Activated T-cell treated with anti-CD3 and anti-CD28 coated beads, Interleukin-2, amount 50 U/mL, for 4 hours (primary cell): ENCODE measurements around the gene NELFE. TPM values are rescaled to one million over a fixed set of nuclear protein-coding genes. Genes with fewer than 3 reads are reported as not detected.
"Not testable (repeated sequence)": the region's sequence is repeated elsewhere in the genome, so short reads cannot be mapped to it uniquely, and the experiment has no call there.

Experiments
- ATAC-seq, 2 donors: fragments of 200-7000 bp; cut with Tn5 transposase; one replicate each; pipeline ENCODE4 v1.10.0; 2021
- DNase-seq: peaks from one replicate; pipeline ENCODE4 v3.0.0-alpha.2; 2020
- H3K27me3 Mint-ChIP-seq: one replicate; pipeline ENCODE4 v1.8.0; 2021; ENCODE audit warnings: low read depth, mixed read lengths
- H3K36me3 Mint-ChIP-seq: one replicate; pipeline ENCODE4 v1.8.0; 2022; ENCODE audit warnings: mixed read lengths; ENCODE audit not compliant: insufficient read depth
- H3K4me1 Mint-ChIP-seq: one replicate; pipeline ENCODE4 v1.8.0; 2021; ENCODE audit warnings: low read depth, mixed read lengths
- H3K4me3 Mint-ChIP-seq: one replicate; pipeline ENCODE4 v1.8.0; 2021; ENCODE audit warnings: mild to moderate bottlenecking, moderate library complexity, mixed read lengths
- H3K9me3 Mint-ChIP-seq: one replicate; pipeline ENCODE4 v1.8.0; 2021; ENCODE audit warnings: mixed read lengths
- total RNA-seq, 3 donors: library from RNA; stranded (reverse); gene quantifications; one replicate each; pipeline ENCODE4 v1.2.1, GENCODE V29; 2021

The NELFE gene
- total RNA-seq, 3 donors from 2014 or later, result 107 to 111 (median 109) TPM

DNA sequence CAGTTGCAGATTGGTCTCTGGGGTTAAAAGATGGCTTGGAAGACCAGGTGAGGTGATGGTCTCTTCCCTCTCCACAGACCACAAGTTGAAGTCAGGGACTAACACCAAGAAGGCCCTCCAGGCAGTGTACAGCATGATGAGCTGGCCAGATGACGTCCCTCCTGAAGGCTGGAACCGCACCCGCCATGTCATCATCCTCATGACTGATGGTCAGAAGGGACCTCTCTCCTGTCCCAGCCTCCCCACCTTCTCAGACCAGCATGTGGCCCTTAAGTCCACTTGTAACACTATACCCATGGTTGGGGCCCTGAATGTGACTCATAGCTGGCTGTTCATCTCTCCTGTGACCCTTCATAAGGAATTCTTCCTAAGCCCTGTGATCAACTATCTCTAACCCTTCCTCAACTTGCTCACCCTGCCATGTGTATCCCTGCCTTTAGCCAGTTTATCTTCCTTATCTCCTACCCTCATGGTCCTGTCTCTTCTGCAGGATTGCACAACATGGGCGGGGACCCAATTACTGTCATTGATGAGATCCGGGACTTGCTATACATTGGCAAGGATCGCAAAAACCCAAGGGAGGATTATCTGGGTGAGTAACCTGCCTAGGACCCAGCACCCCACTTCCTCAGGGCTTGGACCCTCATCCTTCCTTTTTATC lies 9.9 kb downstream of the NELFE start:
- H3K4me1 Mint-ChIP-seq, result peaks cover 5% of the 10 kb centered on the region
- H3K36me3 Mint-ChIP-seq, result peaks cover 13% of the 10 kb centered on the region
- ATAC-seq (no peak), DNase-seq (no peak)
- H3K9me3 Mint-ChIP-seq, result no peaks in the 10 kb centered on the region
- H3K4me3 Mint-ChIP-seq, result no peak overlapping the region
- peaks cover 11% of the 10 kb centered on the region for H3K27me3 Mint-ChIP-seq

- H3K4me3 Mint-ChIP-seq, result no peak overlapping the region
These were observed 10.5 kb downstream of the NELFE start for GRCh38 chr6:31948306-31948705.

DNA sequence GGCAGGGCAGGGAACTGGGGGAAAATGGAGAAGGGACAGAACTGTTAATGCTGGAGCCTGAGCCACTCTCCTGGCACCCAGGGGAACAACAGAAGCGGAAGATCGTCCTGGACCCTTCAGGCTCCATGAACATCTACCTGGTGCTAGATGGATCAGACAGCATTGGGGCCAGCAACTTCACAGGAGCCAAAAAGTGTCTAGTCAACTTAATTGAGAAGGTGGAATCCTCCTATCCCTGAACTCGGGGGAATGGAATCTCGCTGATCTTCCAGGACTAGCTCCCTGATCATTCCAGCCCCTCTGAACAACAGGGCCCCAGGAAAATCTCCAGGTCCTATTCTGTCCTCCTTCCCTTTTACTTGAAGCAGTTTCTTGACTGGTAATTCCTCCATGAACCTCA lies 10.9 kb downstream of the NELFE start:
- Mint-ChIP-seq H3K36me3 (peaks cover 3% of the 10 kb centered on the region), H3K27me3 (peaks cover 15% of the 10 kb centered on the region), H3K9me3 (no peaks in the 10 kb centered on the region), H3K4me3 (no peak overlapping the region), H3K4me1 (peaks cover 5% of the 10 kb centered on the region)
- DNase-seq (no peak), ATAC-seq (no peak)

More at GRCh38 chr6:31948306-31948705, 10.5 kb downstream of the NELFE start:
- ATAC-seq, result no peak
- peaks cover 5% of the 10 kb centered on the region for H3K4me1 Mint-ChIP-seq
- H3K9me3 Mint-ChIP-seq, result no peaks in the 10 kb centered on the region
- no peak for DNase-seq
- peaks cover 7% of the 10 kb centered on the region for H3K36me3 Mint-ChIP-seq
- peaks cover 14% of the 10 kb centered on the region for H3K27me3 Mint-ChIP-seq

GRCh38 chr6:31947070-31947675 lies 11.6 kb downstream of the NELFE start:
- H3K9me3 Mint-ChIP-seq, result no peaks in the 10 kb centered on the region
- H3K27me3 Mint-ChIP-seq, result peaks cover 22% of the 10 kb centered on the region
- DNase-seq (no peak), ATAC-seq (no peak)
- no peaks in the 10 kb centered on the region for H3K36me3 Mint-ChIP-seq
- H3K4me3 Mint-ChIP-seq, result no peak overlapping the region
- peaks cover 5% of the 10 kb centered on the region for H3K4me1 Mint-ChIP-seq

- Mint-ChIP-seq H3K27me3 (peaks cover 24% of the 10 kb centered on the region), H3K4me1 (peaks cover 5% of the 10 kb centered on the region), H3K9me3 (no peaks in the 10 kb centered on the region), H3K36me3 (no peaks in the 10 kb centered on the region), H3K4me3 (no peak overlapping the region)
- DNase-seq (no peak), ATAC-seq (no peak)
These were observed 12.3 kb downstream of the NELFE start for GRCh38 chr6:31946370-31946885.

DNA sequence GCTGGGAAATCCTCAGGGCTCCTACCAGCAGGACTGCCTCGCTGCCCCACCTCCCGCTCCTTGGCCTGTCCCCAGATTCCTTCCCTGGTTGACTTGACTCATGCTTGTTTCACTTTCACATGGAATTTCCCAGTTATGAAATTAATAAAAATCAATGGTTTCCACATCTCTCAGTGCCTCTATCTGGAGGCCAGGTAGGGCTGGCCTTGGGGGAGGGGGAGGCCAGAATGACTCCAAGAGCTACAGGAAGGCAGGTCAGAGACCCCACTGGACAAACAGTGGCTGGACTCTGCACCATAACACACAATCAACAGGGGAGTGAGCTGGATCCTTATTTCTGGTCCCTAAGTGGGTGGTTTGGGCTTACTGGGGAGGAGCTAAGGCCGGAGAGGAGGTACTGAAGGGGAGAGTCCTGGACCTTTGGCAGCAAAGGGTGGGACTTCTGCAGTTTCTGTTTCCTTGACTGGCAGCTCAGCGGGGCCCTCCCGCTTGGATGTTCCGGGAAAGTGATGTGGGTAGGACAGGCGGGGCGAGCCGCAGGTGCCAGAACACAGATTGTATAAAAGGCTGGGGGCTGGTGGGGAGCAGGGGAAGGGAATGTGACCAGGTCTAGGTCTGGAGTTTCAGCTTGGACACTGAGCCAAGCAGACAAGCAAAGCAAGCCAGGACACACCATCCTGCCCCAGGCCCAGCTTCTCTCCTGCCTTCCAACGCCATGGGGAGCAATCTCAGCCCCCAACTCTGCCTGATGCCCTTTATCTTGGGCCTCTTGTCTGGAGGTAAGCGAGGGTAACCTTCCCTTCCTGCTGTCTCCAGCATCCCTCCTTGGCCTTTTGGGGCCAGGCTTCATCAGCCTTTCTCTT lies 13.0 kb downstream of the NELFE start, which contains the start of gene CFB:
TSS of gene CFB (plus strand) at position 589 of the 863 bp plus-strand sequence. CDS start at position 716, 127 bp downstream.
- H3K4me1 Mint-ChIP-seq, result peaks cover 5% of the 10 kb centered on the region

DNA sequence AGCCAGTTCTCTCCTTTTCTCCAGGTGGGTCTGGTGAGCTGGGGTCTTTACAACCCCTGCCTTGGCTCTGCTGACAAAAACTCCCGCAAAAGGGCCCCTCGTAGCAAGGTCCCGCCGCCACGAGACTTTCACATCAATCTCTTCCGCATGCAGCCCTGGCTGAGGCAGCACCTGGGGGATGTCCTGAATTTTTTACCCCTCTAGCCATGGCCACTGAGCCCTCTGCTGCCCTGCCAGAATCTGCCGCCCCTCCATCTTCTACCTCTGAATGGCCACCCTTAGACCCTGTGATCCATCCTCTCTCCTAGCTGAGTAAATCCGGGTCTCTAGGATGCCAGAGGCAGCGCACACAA lies 13.6 kb downstream of the NELFE start:
- H3K4me1 Mint-ChIP-seq, result peaks cover 5% of the 10 kb centered on the region
- H3K27me3 Mint-ChIP-seq, result peaks cover 26% of the 10 kb centered on the region
- no peaks in the 10 kb centered on the region for H3K9me3 Mint-ChIP-seq
- no peak overlapping the region for H3K4me3 Mint-ChIP-seq
- no peaks in the 10 kb centered on the region for H3K36me3 Mint-ChIP-seq
- no peak for DNase-seq
- no peak for ATAC-seq

More for the DNA sequence above, 13.0 kb downstream of the NELFE start, which contains the start of gene CFB:
- no peak for DNase-seq
- Mint-ChIP-seq H3K4me3 (no peak within 1 kb of the TSS), H3K9me3 (no peaks in the 10 kb centered on the region), H3K36me3 (no peaks in the 10 kb centered on the region), H3K27me3 (peaks cover 24% of the 10 kb centered on the region)
- ATAC-seq, result peak in 1 of 2 donors; percentile 27

DNA sequence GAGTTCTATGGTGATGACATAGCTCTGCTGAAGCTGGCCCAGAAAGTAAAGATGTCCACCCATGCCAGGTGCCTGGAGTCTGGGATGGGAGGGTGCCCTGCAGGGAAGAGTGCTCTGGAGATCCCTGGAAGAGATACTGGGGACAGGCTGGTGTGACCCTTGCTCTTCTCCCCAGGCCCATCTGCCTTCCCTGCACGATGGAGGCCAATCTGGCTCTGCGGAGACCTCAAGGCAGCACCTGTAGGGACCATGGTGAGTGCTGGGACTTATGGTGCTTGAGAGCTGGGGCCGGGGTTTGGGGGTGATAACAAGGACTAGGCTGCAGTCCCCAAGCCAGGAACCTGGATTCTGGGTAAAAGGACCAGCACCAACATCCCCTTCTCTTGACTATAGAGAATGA lies 15.0 kb downstream of the NELFE start:
- Mint-ChIP-seq H3K9me3 (no peaks in the 10 kb centered on the region), H3K27me3 (peaks cover 26% of the 10 kb centered on the region), H3K36me3 (no peaks in the 10 kb centered on the region), H3K4me1 (peaks cover 5% of the 10 kb centered on the region), H3K4me3 (no peak overlapping the region)
- DNase-seq, result no peak
- no peak for ATAC-seq

DNA sequence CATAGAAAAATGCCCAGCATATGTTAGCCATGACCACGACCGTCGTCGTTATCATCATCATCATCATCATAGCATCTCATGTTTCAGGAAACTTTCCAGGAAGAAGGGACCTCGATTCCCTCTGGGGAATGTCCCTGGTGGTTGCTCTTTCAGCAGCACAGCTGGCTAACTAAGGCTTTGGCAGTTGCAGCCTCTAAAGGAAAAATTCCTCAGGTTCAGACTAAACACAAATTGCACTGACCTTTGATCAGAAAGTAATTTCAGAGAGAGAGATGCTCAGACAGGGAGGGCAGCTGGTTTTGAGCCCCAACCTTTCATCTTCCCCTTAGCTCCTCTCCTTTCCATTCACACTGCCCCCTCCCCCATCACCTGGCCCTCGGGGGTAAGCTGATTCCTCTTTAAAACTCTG lies 18.5 kb downstream of the NELFE start:
- Mint-ChIP-seq H3K4me3 (no peak overlapping the region), H3K4me1 (no peaks in the 10 kb centered on the region), H3K9me3 (no peaks in the 10 kb centered on the region), H3K27me3 (peaks cover 25% of the 10 kb centered on the region), H3K36me3 (no peaks in the 10 kb centered on the region)
- no peak for ATAC-seq
- no peak for DNase-seq

DNA sequence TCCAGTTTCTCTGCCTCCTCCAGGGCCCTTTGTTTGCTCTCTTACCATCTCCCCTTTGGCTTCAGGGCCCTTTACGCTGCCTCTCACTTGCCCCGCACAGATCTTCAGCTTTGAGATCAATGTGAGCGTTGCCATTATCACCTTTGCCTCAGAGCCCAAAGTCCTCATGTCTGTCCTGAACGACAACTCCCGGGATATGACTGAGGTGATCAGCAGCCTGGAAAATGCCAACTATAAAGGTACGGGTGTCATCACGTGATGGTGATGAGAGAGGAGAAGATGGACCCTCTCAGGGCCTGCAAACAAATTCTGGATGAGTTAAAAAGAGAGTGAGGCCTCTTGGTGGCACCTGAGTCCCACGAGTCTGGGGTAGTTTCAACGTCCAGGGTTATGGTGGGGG lies 22.9 kb downstream of the NELFE start:
- H3K4me1 Mint-ChIP-seq, result no peaks in the 10 kb centered on the region
- H3K36me3 Mint-ChIP-seq, result no peaks in the 10 kb centered on the region
- ATAC-seq, result no peak
- DNase-seq, result no peak
- no peak overlapping the region for H3K4me3 Mint-ChIP-seq
- peaks cover 5% of the 10 kb centered on the region for H3K27me3 Mint-ChIP-seq
- H3K9me3 Mint-ChIP-seq, result no peaks in the 10 kb centered on the region

- H3K4me1 Mint-ChIP-seq, result no peaks in the 10 kb centered on the region
- no peaks in the 10 kb centered on the region for H3K36me3 Mint-ChIP-seq
- DNase-seq, result no peak
- ATAC-seq, result no peak
- peaks cover 3% of the 10 kb centered on the region for H3K27me3 Mint-ChIP-seq
- no peak overlapping the region for H3K4me3 Mint-ChIP-seq
- H3K9me3 Mint-ChIP-seq, result no peaks in the 10 kb centered on the region
These were observed 23.8 kb downstream of the NELFE start for GRCh38 chr6:31935021-31935420.

DNA sequence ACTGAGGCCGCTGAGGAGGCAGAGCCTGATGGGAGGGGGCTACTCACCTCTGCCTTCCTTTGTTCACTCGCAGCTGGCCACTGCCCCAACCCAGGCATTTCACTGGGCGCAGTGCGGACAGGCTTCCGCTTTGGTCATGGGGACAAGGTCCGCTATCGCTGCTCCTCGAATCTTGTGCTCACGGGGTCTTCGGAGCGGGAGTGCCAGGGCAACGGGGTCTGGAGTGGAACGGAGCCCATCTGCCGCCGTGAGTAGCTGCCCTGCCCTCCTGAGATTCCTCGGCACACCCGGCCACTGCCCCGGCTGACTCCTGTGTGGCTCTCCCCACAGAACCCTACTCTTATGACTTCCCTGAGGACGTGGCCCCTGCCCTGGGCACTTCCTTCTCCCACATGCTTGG lies 25.2 kb downstream of the NELFE start:
- no peaks in the 10 kb centered on the region for H3K36me3 Mint-ChIP-seq
- ATAC-seq (no peak), DNase-seq (no peak)
- H3K9me3 Mint-ChIP-seq, result no peaks in the 10 kb centered on the region
- H3K4me3 Mint-ChIP-seq, result no peak overlapping the region
- no peaks in the 10 kb centered on the region for H3K4me1 Mint-ChIP-seq
- H3K27me3 Mint-ChIP-seq, result peaks cover 3% of the 10 kb centered on the region

GRCh38 chr6:31932137-31932536 lies 26.6 kb downstream of the NELFE start:
- not testable (repeated sequence) for H3K4me3 Mint-ChIP-seq, H3K36me3 Mint-ChIP-seq, H3K9me3 Mint-ChIP-seq, H3K4me1 Mint-ChIP-seq, ATAC-seq, H3K27me3 Mint-ChIP-seq, DNase-seq

DNA sequence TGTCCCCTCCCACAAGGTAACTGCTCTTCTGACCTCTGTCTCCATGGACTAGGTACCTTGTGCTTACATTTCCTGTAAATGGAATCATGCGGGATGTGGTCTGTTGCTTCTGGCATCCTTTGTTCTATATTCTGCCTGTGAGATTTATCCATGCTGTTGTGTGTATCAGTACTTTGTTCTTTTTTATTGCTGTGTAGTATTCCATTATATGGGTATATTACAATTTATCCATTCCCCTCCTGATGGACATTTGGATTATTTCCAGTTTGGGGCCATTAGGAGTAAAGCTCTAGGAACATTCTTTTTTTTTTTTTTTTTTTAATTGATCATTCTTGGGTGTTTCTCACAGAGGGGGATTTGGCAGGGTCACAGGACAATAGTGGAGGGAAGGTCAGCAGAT lies 27.8 kb downstream of the NELFE start:
- no peak for DNase-seq
- ATAC-seq, result no peak
- Mint-ChIP-seq H3K4me3 (no peak overlapping the region), H3K36me3 (no peaks in the 10 kb centered on the region), H3K4me1 (no peaks in the 10 kb centered on the region), H3K9me3 (no peaks in the 10 kb centered on the region), H3K27me3 (peaks cover 3% of the 10 kb centered on the region)
